BE2C (cell line): ENCODE data around the gene MBOAT1.

Source experiments
- DNase-seq: peaks from one replicate; pipeline ENCODE4 v3.0.0-alpha.2; 2020
- H3K27me3 ChIP-seq: fragments of 250-450 bp; sonication (Bioruptor Pico); 2 replicates; pipeline ENCODE4 v1.5.1; 2020; ENCODE audit warnings: mild to moderate bottlenecking
- H3K36me3 ChIP-seq: fragments of 250-450 bp; sonication (Bioruptor Pico); 2 replicates; pipeline ENCODE4 v1.5.1; 2020; ENCODE audit warnings: mild to moderate bottlenecking
- H3K4me1 ChIP-seq: fragments of 250-450 bp; sonication (Bioruptor Pico); 2 replicates; pipeline ENCODE4 v1.5.1; 2020
- H3K4me3 ChIP-seq: 2 replicates; pipeline ENCODE4 v1.5.1; 2011; ENCODE audit warnings: low read depth, low read length
- H3K9me3 ChIP-seq: fragments of 250-450 bp; sonication (Bioruptor Pico); 2 replicates; pipeline ENCODE4 v1.5.1; 2020
- CTCF ChIP-seq: IDR thresholded peaks from 2 replicates; pipeline ENCODE4 v1.5.1; 2012; ENCODE audit warnings: mild to moderate bottlenecking, low read depth, low read length

Gene MBOAT1

GRCh38 chr6:20159098-20159497, 53.2 kb downstream of the MBOAT1 start:
- TF ChIP-seq CTCF, result no peak

GRCh38 chr6:20158676-20159075, 53.6 kb downstream of the MBOAT1 start:
- H3K27me3 ChIP-seq, result no peaks in the 10 kb centered on the region
- no peak overlapping the region for H3K4me3 ChIP-seq
- H3K9me3 ChIP-seq, result no peaks in the 10 kb centered on the region
- no peaks in the 10 kb centered on the region for H3K36me3 ChIP-seq
- no peaks in the 10 kb centered on the region for H3K4me1 ChIP-seq
- DNase-seq, result no peak
- no peak for TF ChIP-seq CTCF

More at GRCh38 chr6:20159098-20159497, 53.2 kb downstream of the MBOAT1 start:
- Histone ChIP-seq H3K9me3 (no peaks in the 10 kb centered on the region), H3K36me3 (no peaks in the 10 kb centered on the region), H3K4me3 (no peak overlapping the region), H3K4me1 (no peaks in the 10 kb centered on the region), H3K27me3 (no peaks in the 10 kb centered on the region)
- DNase-seq, result no peak

GRCh38 chr6:20156824-20157223, 55.4 kb downstream of the MBOAT1 start:
- no peaks in the 10 kb centered on the region for H3K27me3 ChIP-seq
- no peaks in the 10 kb centered on the region for H3K4me1 ChIP-seq
- no peak for DNase-seq
- H3K9me3 ChIP-seq, result no peaks in the 10 kb centered on the region
- no peak overlapping the region for H3K4me3 ChIP-seq
- H3K36me3 ChIP-seq, result no peaks in the 10 kb centered on the region
- TF ChIP-seq CTCF, result no peak

GRCh38 chr6:20154753-20155152, 57.5 kb downstream of the MBOAT1 start:
- no peak for DNase-seq
- no peak overlapping the region for H3K4me3 ChIP-seq
- no peaks in the 10 kb centered on the region for H3K27me3 ChIP-seq
- no peaks in the 10 kb centered on the region for H3K36me3 ChIP-seq
- no peaks in the 10 kb centered on the region for H3K9me3 ChIP-seq
- H3K4me1 ChIP-seq, result no peaks in the 10 kb centered on the region
- no peak for TF ChIP-seq CTCF

- H3K27me3 ChIP-seq, result no peaks in the 10 kb centered on the region
- no peak for DNase-seq
These were observed 59.1 kb downstream of the MBOAT1 start for GRCh38 chr6:20153194-20153593.

GRCh38 chr6:20148433-20148832, 63.8 kb downstream of the MBOAT1 start:
- DNase-seq, result no peak
- no peak overlapping the region for H3K4me3 ChIP-seq
- no peak for TF ChIP-seq CTCF
- H3K9me3 ChIP-seq, result no peaks in the 10 kb centered on the region
- H3K4me1 ChIP-seq, result no peaks in the 10 kb centered on the region
- H3K36me3 ChIP-seq, result no peaks in the 10 kb centered on the region
- H3K27me3 ChIP-seq, result no peaks in the 10 kb centered on the region

More at GRCh38 chr6:20153194-20153593, 59.1 kb downstream of the MBOAT1 start:
- no peaks in the 10 kb centered on the region for H3K9me3 ChIP-seq
- no peak for TF ChIP-seq CTCF
- no peaks in the 10 kb centered on the region for H3K4me1 ChIP-seq
- H3K4me3 ChIP-seq, result no peak overlapping the region
- no peaks in the 10 kb centered on the region for H3K36me3 ChIP-seq
